MM.1S (cell line): ENCODE measurements around the gene DNAH6.
A peak's percentile ranks its signal among the peaks of the same experiment; 100 is the strongest.

ENCODE experiments used
- DNase-seq: peaks from one replicate; pipeline ENCODE4 v3.0.0-alpha.2; 2015
- H2AFZ ChIP-seq: fragments of 300-600 bp; sonication (generic); 2 replicates; pipeline ENCODE4 v1.6.0; 2016; ENCODE audit warnings: antibody characterized with exemption, low read length
- H3F3A ChIP-seq: fragments of 300-600 bp; sonication (generic); 2 replicates; pipeline ENCODE4 v1.6.1; 2016; ENCODE audit warnings: mild to moderate bottlenecking, antibody characterized with exemption, low read length, moderate library complexity, mixed read lengths; ENCODE audit not compliant: insufficient read depth
- H3K27ac ChIP-seq: fragments of 300-600 bp; sonication (generic); 2 replicates; pipeline ENCODE4 v1.5.1; 2016; ENCODE audit warnings: mild to moderate bottlenecking, low read length
- H3K27me3 ChIP-seq: fragments of 300-600 bp; sonication (generic); replicated peaks from 2 replicates; pipeline ENCODE4 v1.6.0; 2016; ENCODE audit warnings: low read length; ENCODE audit not compliant: insufficient read depth
- H3K36me3 ChIP-seq: fragments of 300-600 bp; sonication (generic); replicated peaks from 2 replicates; pipeline ENCODE4 v1.6.1; 2016; ENCODE audit warnings: mild to moderate bottlenecking, low read length, mixed read lengths; ENCODE audit not compliant: insufficient read depth
- H3K4me1 ChIP-seq: fragments of 300-600 bp; sonication (generic); 2 replicates; pipeline ENCODE4 v1.6.1; 2016; ENCODE audit warnings: low read length, mixed read lengths
- H3K4me2 ChIP-seq: fragments of 300-600 bp; sonication (generic); 2 replicates; pipeline ENCODE4 v1.6.0; 2016; ENCODE audit warnings: low read depth, low read length
- H3K4me3 ChIP-seq: fragments of 300-600 bp; sonication (generic); 2 replicates; pipeline ENCODE4 v1.5.1; 2016; ENCODE audit warnings: low read length, mixed read lengths
- H3K79me2 ChIP-seq: fragments of 300-600 bp; sonication (generic); 2 replicates; pipeline ENCODE4 v1.6.1; 2016; ENCODE audit warnings: mixed run types, low read length, mixed read lengths
- H3K9ac ChIP-seq: fragments of 300-600 bp; sonication (generic); 2 replicates; pipeline ENCODE4 v1.6.1; 2016; ENCODE audit warnings: low read length, mixed read lengths
- H3K9me2 ChIP-seq: fragments of 300-600 bp; sonication (generic); replicated peaks from 2 replicates; pipeline ENCODE4 v1.6.1; 2016; ENCODE audit warnings: mild to moderate bottlenecking, low read length, mixed read lengths; ENCODE audit not compliant: insufficient read depth
- H3K9me3 ChIP-seq: fragments of 300-600 bp; sonication (generic); replicated peaks from 2 replicates; pipeline ENCODE4 v1.6.1; 2016; ENCODE audit warnings: mild to moderate bottlenecking, low read length, mixed read lengths; ENCODE audit not compliant: insufficient read depth
- H4K20me1 ChIP-seq: fragments of 300-600 bp; sonication (generic); 2 replicates; pipeline ENCODE4 v1.6.1; 2016; ENCODE audit warnings: mild to moderate bottlenecking, low read length, moderate library complexity, mixed read lengths; ENCODE audit not compliant: insufficient read depth
- EZH2 ChIP-seq: fragments of 300-600 bp; sonication (generic); optimal IDR thresholded peaks from 2 replicates; pipeline ENCODE3; 2017; ENCODE audit warnings: low read depth, mild to moderate bottlenecking, antibody characterized with exemption, low read length, mixed read lengths
- EZH2phosphoT487 ChIP-seq: fragments of 300-600 bp; sonication (generic); IDR thresholded peaks from 2 replicates; pipeline ENCODE4 v1.6.1; 2018; ENCODE audit warnings: antibody characterized with exemption, low read length
- TF ChIP-seq, protein P1 (sequence below): fragments of 300-600 bp; sonication (generic); IDR thresholded peaks from 2 replicates; pipeline ENCODE4 v1.5.1; 2016; ENCODE audit warnings: antibody characterized with exemption, low read length, mixed read lengths

Gene DNAH6

DNA sequence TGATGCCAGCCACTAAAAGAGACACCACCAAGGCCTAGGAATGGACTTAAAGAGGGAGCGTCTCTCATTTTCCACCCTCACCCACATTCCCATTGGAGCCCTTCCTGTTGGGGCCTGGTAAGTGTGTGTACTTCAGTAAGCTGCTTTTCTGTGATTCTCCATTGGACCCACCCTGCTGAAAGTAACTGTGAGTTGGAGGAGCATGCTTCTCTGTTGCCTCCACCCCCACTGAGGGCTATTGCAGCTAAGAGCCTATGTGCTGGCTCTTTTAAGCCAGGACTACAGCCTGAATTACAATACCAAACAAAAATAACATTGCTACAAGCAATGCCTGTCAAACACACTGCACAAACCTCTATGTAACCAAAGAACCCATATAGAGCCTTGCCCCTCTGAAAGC, 283.5 kb downstream of the DNAH6 start:
- Histone ChIP-seq H3F3A (peaks cover 10% of the 10 kb centered on the region), H3K4me3 (no peak overlapping the region), H3K27me3 (no peaks in the 10 kb centered on the region), H2AFZ (peak overlapping the region; percentile 20), H3K4me1 (peaks cover 25% of the 10 kb centered on the region), H3K9ac (no peak overlapping the region), H3K79me2 (no peaks in the 10 kb centered on the region), H3K4me2 (peak overlapping the region; percentile 66), H3K9me2 (no peaks in the 10 kb centered on the region), H3K36me3 (no peaks in the 10 kb centered on the region), H3K27ac (peak overlapping the region; percentile 42; the same call in 1 of the 2 replicates), H3K9me3 (no peaks in the 10 kb centered on the region), H4K20me1 (no peaks in the 10 kb centered on the region)
- DNase-seq: no peak
- TF ChIP-seq EZH2phosphoT487 (no peak), EZH2 (no peak)
- TF ChIP-seq, protein P1, sequence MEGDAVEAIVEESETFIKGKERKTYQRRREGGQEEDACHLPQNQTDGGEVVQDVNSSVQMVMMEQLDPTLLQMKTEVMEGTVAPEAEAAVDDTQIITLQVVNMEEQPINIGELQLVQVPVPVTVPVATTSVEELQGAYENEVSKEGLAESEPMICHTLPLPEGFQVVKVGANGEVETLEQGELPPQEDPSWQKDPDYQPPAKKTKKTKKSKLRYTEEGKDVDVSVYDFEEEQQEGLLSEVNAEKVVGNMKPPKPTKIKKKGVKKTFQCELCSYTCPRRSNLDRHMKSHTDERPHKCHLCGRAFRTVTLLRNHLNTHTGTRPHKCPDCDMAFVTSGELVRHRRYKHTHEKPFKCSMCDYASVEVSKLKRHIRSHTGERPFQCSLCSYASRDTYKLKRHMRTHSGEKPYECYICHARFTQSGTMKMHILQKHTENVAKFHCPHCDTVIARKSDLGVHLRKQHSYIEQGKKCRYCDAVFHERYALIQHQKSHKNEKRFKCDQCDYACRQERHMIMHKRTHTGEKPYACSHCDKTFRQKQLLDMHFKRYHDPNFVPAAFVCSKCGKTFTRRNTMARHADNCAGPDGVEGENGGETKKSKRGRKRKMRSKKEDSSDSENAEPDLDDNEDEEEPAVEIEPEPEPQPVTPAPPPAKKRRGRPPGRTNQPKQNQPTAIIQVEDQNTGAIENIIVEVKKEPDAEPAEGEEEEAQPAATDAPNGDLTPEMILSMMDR: no peak

DNA sequence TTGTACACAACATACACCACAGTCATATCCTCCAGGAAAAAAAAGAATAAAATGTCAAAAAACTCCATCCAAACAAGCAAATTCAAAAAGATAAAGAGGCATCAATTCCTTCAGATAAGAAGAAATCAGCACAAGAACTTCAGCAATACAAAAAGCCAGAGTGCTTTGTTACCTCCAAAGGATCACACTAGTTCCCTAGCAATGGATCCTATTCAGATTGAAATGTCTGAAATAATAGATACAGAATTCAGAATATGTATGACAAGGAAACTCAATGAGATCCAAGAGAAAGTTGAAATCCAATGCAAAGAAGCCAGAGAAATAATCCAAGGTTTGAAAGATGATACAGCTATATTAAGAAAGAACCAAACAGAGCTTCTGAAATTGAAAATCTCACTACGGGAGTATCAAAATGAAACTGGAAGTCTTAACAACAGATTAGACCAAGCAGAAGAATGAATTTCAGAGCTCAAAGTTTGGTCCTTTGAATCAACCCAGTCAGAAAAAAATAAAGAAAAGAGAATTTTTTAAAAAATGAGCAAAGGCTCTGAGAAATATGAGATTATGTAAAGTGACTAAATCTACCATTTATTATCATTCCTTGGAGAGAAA, 284.0 kb downstream of the DNAH6 start:
- H3K27ac ChIP-seq: peak overlapping the region; percentile 42; the same call in 1 of the 2 replicates
- no peaks in the 10 kb centered on the region for H3K9me2 ChIP-seq
- H3K4me2 ChIP-seq: peak overlapping the region; percentile 66
- H3K36me3 ChIP-seq: no peaks in the 10 kb centered on the region
- H3K79me2 ChIP-seq: no peaks in the 10 kb centered on the region
- H3K4me1 ChIP-seq: peaks cover 25% of the 10 kb centered on the region
- H3K9me3 ChIP-seq: no peaks in the 10 kb centered on the region
- no peaks in the 10 kb centered on the region for H4K20me1 ChIP-seq
- no peaks in the 10 kb centered on the region for H3K27me3 ChIP-seq
- TF ChIP-seq EZH2 (no peak), EZH2phosphoT487 (no peak)
- TF ChIP-seq, protein P1: no peak
- no peak overlapping the region for H2AFZ ChIP-seq
- 0 out of 2 replicates have a peak overlapping the region, but pooled peaks have one; percentile 19 for H3K4me3 ChIP-seq
- H3K9ac ChIP-seq: no peak overlapping the region
- peaks cover 10% of the 10 kb centered on the region for H3F3A ChIP-seq
- peak; percentile 68 for DNase-seq

DNA sequence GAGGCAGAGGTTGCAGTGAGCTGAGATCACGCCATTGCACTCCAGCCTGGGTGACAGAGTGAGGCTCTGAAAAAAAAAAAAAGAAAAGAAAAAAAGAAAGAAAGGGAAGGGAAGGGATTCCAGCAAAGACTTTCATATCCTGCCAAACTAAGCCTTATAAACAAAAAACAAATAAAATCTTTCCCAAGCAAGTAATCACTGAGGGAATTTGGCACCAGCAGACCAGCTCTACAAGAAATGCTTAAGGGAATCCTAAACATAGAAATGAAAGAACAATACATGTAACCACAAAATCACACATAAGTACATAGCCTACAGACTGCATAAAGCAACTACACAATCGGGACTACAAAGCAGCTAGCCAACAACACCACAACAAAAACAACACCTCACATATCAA, 285.5 kb downstream of the DNAH6 start:
- TF ChIP-seq, protein P1: no peak
- TF ChIP-seq EZH2 (no peak), EZH2phosphoT487 (no peak)
- Histone ChIP-seq H2AFZ (0 out of 2 replicates have a peak overlapping the region, but pooled peaks have one; percentile 8), H3K27ac (no peak overlapping the region), H3K9me3 (no peaks in the 10 kb centered on the region), H3K79me2 (no peaks in the 10 kb centered on the region), H3K4me3 (no peak overlapping the region), H3K9ac (no peak overlapping the region), H3K4me1 (peaks cover 25% of the 10 kb centered on the region), H3K9me2 (no peaks in the 10 kb centered on the region), H3K36me3 (no peaks in the 10 kb centered on the region), H3K27me3 (no peaks in the 10 kb centered on the region), H3F3A (peaks cover 10% of the 10 kb centered on the region), H3K4me2 (peak overlapping the region; percentile 16), H4K20me1 (no peaks in the 10 kb centered on the region)
- DNase-seq: no peak
